Neuron (in vitro differentiated cells): ENCODE measurements around the gene FAF1.

Source experiments
- H2AFZ ChIP-seq: one replicate; pipeline ENCODE4 v1.6.1; 2013; ENCODE audit warnings: low read depth, mild to moderate bottlenecking, inconsistent platforms, low read length, moderate library complexity
- H3K27me3 ChIP-seq: one replicate; pipeline ENCODE4 v1.6.1; 2013; ENCODE audit warnings: low read length; ENCODE audit not compliant: insufficient read depth
- H3K36me3 ChIP-seq: one replicate; pipeline ENCODE4 v1.6.1; 2013; ENCODE audit warnings: low read length; ENCODE audit not compliant: insufficient read depth
- H3K4me1 ChIP-seq: one replicate; pipeline ENCODE4 v1.6.1; 2013; ENCODE audit warnings: low read length; ENCODE audit not compliant: insufficient read depth
- H3K4me3 ChIP-seq: 2 replicates; pipeline ENCODE4 v1.5.1; 2013; ENCODE audit warnings: mild to moderate bottlenecking, low read length, moderate library complexity
- H3K9me3 ChIP-seq: one replicate; pipeline ENCODE4 v1.6.1; 2013; ENCODE audit warnings: low read length

Gene FAF1

GRCh38 chr1:50424884-50425375 lies 535.1 kb downstream of the FAF1 start:
- Histone ChIP-seq H3K4me1 (peaks cover 19% of the 10 kb centered on the region), H3K9me3 (no peaks in the 10 kb centered on the region), H3K4me3 (no peak overlapping the region)

DNA sequence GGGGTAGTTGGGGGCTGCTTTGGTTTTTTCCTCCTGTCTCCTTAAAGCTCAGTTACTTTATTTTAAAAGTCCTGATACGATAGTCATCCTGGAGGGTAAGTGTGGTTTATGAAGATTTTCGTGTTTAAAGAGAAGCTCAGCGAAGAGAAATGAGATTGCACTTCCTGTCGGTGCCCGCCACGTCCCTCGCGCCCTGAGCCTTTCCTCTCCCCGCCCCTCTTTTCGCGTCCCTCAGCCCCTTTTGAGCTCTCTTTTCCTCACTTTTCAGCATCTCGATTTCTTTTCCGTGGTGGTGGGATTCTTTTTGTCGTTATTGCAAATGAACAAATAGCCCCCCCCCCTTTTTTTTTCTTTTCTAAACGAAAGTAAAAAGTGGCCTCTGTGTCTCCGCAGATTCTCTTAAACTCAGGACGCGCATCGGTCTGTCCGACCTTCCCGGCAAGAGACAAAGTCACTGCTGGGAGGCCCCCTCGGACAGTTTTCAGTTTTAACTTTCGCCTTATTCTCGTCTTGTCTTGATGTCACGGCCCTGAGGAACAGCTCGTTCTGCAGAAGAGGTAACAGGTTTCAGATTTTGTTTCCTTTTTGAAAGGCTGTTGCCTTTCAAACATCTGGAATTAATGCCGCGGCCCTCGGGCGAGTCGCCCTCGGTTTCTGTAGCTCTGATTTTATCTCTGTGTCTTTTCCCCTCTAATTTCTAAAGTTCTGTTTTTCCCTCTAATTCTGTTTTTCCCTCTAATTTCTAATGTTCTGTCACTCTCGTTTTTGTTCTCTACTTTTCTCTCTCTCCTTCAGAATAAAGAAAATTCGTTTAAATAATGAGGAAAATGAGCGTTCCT lies 535.8 kb downstream of the FAF1 start:
- Histone ChIP-seq H3K27me3 (peaks cover 93% of the 10 kb centered on the region), H2AFZ (no peak overlapping the region), H3K36me3 (no peaks in the 10 kb centered on the region), H3K9me3 (no peaks in the 10 kb centered on the region), H3K4me1 (peaks cover 19% of the 10 kb centered on the region), H3K4me3 (peak overlapping the region; percentile 53)

More at GRCh38 chr1:50424884-50425375, 535.1 kb downstream of the FAF1 start:
- Histone ChIP-seq H3K27me3 (peaks cover 92% of the 10 kb centered on the region), H3K36me3 (no peaks in the 10 kb centered on the region), H2AFZ (no peak overlapping the region)

DNA sequence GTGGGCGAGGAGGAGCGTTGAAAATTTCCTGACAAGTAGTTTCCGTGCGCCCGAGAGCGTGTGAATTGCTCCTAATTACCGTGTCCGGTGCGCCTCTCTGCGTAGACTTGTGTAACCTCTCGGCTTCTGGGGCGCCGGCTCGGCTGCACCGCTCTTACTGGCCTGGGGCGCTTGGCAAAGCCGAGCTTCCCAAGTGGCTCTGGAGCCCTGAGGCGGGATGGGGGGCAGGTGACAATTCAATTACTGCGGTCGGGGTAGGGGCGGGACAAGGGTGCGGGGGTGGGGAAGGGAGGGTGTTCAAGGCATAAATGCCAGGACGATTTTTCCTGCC lies 536.4 kb downstream of the FAF1 start:
- peaks cover 92% of the 10 kb centered on the region for H3K27me3 ChIP-seq
- peaks cover 19% of the 10 kb centered on the region for H3K4me1 ChIP-seq
- H3K36me3 ChIP-seq: no peaks in the 10 kb centered on the region
- no peaks in the 10 kb centered on the region for H3K9me3 ChIP-seq
- H3K4me3 ChIP-seq: peak overlapping the region; percentile 53
- H2AFZ ChIP-seq: peak overlapping the region; percentile 98

- peaks cover 19% of the 10 kb centered on the region for H3K4me1 ChIP-seq
- peak within 1 kb of the TSS; percentile 53 for H3K4me3 ChIP-seq
- H3K9me3 ChIP-seq: no peaks in the 10 kb centered on the region
- H3K36me3 ChIP-seq: no peaks in the 10 kb centered on the region
- peak within 1 kb of the TSS; percentile 98 for H2AFZ ChIP-seq
- peaks cover 92% of the 10 kb centered on the region for H3K27me3 ChIP-seq
Observed at GRCh38 chr1:50422946-50423669, 537.0 kb downstream of the FAF1 start, which contains the start of gene DMRTA2. DMRTA2 (minus strand) TSS chr1:50423443; CDS start chr1:50421536, 1,907 bp downstream.

DNA sequence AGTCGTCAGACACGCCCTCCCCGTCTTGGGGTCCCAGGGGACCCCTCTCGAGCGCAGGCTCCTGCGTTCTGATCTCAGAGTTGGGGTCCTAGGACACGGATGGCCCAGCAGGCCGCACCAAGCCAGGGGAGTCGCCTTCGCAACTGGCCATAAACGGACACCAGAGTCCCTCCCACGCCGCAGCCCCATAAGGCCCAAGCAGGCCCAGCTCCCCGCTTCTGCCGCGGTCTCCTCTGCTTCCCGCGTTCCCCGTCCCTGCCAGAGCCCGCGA lies 537.5 kb downstream of the FAF1 start:
- H3K4me1 ChIP-seq: peaks cover 17% of the 10 kb centered on the region
- peak overlapping the region; percentile 53 for H3K4me3 ChIP-seq

GRCh38 chr1:50421768-50422674 lies 538.0 kb downstream of the FAF1 start:
- no peaks in the 10 kb centered on the region for H3K36me3 ChIP-seq
- peaks cover 11% of the 10 kb centered on the region for H3K4me1 ChIP-seq
- no peak overlapping the region for H2AFZ ChIP-seq
- peaks cover 91% of the 10 kb centered on the region for H3K27me3 ChIP-seq
- no peaks in the 10 kb centered on the region for H3K9me3 ChIP-seq
- peak overlapping the region; percentile 53 for H3K4me3 ChIP-seq

More for the DNA sequence above, 537.5 kb downstream of the FAF1 start:
- H3K27me3 ChIP-seq: peaks cover 91% of the 10 kb centered on the region
- H3K9me3 ChIP-seq: no peaks in the 10 kb centered on the region
- H3K36me3 ChIP-seq: no peaks in the 10 kb centered on the region
- peak overlapping the region; percentile 98 for H2AFZ ChIP-seq

- Histone ChIP-seq H2AFZ (peak overlapping the region; percentile 3), H3K4me3 (no peak overlapping the region), H3K27me3 (peaks cover 91% of the 10 kb centered on the region), H3K36me3 (no peaks in the 10 kb centered on the region), H3K9me3 (no peaks in the 10 kb centered on the region), H3K4me1 (peaks cover 11% of the 10 kb centered on the region)
Observed at GRCh38 chr1:50421366-50421748, 538.7 kb downstream of the FAF1 start.

GRCh38 chr1:50420689-50421365 lies 539.2 kb downstream of the FAF1 start:
- Histone ChIP-seq H2AFZ (peak overlapping the region; percentile 3), H3K36me3 (no peaks in the 10 kb centered on the region), H3K27me3 (peaks cover 91% of the 10 kb centered on the region), H3K9me3 (no peaks in the 10 kb centered on the region), H3K4me3 (no peak overlapping the region), H3K4me1 (peaks cover 11% of the 10 kb centered on the region)

DNA sequence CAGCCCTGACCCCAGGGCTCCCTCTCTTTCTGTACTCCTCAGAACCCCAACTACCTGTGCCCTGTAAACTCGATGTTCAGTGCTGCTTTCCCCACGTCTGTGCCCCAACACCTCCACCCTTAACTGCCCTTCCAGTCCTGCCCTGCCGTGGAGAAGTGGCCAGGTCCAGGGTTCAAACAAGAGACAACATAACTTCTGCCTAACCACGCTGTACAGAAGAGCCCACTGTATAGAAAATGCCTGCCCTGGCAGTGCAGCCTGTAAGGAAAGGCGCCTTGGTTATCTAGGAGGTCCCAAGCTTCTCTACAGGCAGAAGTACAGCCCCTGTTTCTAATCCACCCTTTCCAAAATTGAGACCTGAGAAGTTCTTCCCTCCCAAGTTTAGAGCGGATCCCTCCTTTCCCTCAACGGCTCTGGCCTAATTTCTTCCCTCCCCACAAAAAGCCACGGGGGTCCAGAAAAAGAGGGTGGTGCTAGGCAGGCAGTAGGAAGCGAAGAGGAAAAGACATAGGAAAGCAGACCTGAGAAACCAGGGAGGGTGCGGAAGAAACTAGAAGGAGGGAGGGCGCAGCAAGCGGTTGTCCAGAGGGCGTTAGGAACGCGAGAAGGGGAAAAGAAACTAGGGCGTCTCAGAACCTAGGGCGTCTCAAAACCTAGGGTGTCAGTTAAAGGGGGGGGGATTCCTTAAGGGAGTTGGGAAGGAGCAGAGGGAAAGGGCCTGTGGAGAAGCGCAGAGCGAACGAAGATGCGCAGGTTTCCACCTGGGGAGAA lies 540.0 kb downstream of the FAF1 start:
- peaks cover 91% of the 10 kb centered on the region for H3K27me3 ChIP-seq
- no peaks in the 10 kb centered on the region for H3K9me3 ChIP-seq
- peaks cover 11% of the 10 kb centered on the region for H3K4me1 ChIP-seq
- no peak overlapping the region for H2AFZ ChIP-seq
- no peaks in the 10 kb centered on the region for H3K36me3 ChIP-seq
- no peak overlapping the region for H3K4me3 ChIP-seq

GRCh38 chr1:50419192-50419906 lies 540.7 kb downstream of the FAF1 start:
- H3K9me3 ChIP-seq: no peaks in the 10 kb centered on the region
- H3K36me3 ChIP-seq: no peaks in the 10 kb centered on the region
- peaks cover 91% of the 10 kb centered on the region for H3K27me3 ChIP-seq
- peaks cover 11% of the 10 kb centered on the region for H3K4me1 ChIP-seq
- no peak overlapping the region for H2AFZ ChIP-seq
- no peak overlapping the region for H3K4me3 ChIP-seq

DNA sequence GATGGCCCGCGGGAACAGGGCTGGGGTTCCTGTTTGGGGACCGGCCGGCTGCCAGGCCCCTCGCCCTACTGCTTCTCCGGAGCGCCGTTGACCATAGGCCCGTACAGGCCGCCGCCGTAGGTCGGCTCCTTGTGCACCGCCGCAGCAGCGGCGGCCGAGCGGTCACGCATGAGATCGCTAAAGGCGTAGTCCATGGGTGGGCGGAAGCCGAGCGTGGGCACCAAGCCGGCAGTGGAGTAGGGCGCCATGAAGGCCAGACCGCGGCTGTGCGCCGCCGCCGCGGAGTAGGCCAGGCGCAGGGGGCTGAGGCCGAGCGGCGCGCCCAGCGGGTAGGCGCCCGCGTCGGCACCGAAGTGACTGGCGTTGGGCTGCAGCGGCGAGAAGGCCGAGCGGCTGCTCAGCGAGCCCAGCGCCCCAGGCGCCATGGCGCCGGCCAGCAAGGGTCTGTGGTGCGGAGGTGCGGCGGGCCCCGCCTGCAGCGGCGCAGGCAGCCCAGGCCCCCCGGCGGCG lies 541.4 kb downstream of the FAF1 start:
- H2AFZ ChIP-seq: peak overlapping the region; percentile 64
- peaks cover 3% of the 10 kb centered on the region for H3K9me3 ChIP-seq
- peak overlapping the region; percentile 43 for H3K4me3 ChIP-seq
- no peaks in the 10 kb centered on the region for H3K36me3 ChIP-seq
- peaks cover 93% of the 10 kb centered on the region for H3K27me3 ChIP-seq
- H3K4me1 ChIP-seq: peaks cover 7% of the 10 kb centered on the region
